Activated CD8-positive, alpha-beta T cell treated with anti-CD3 and anti-CD28 coated beads for 36 hours (primary cell): ENCODE data around the gene GALNT16. TPM values are rescaled to one million over a fixed set of nuclear protein-coding genes. Genes with fewer than 3 reads are reported as not detected.

ENCODE experiments used
- ATAC-seq: fragments of 200-7000 bp; cut with Tn5 transposase; one replicate; pipeline ENCODE4 v1.10.0; 2021; ENCODE audit warnings: mild to moderate bottlenecking, moderate library complexity
- CTCF ChIA-PET: fragments of 350-600 bp; sonication (Branson Sonifier 250); formaldehyde crosslinking; loops from one replicate; lab custom pipeline; 2021; ENCODE audit warnings: antibody characterized with exemption; lab: Charles Lee
- POLR2A ChIA-PET: fragments of 350-600 bp; sonication (Branson Sonifier 250); formaldehyde crosslinking; loops from one replicate; lab custom pipeline; 2021; ENCODE audit warnings: antibody characterized with exemption; lab: Charles Lee
- DNase-seq: peaks from one replicate; pipeline ENCODE4 v3.0.0-alpha.2; 2020
- H3K27ac Mint-ChIP-seq: one replicate; pipeline ENCODE4 v1.8.0; 2021; ENCODE audit warnings: mild to moderate bottlenecking, mixed read lengths
- H3K27me3 Mint-ChIP-seq: one replicate; pipeline ENCODE4 v1.8.0; 2021; ENCODE audit warnings: mixed read lengths
- H3K36me3 Mint-ChIP-seq: one replicate; pipeline ENCODE4 v1.8.0; 2021; ENCODE audit warnings: low read depth, mixed read lengths
- H3K4me1 Mint-ChIP-seq: one replicate; pipeline ENCODE4 v1.8.0; 2021; ENCODE audit warnings: low read depth, mixed read lengths
- H3K4me3 Mint-ChIP-seq: one replicate; pipeline ENCODE4 v1.8.0; 2021; ENCODE audit warnings: mild to moderate bottlenecking, moderate library complexity, mixed read lengths
- H3K9me3 Mint-ChIP-seq: one replicate; pipeline ENCODE4 v1.8.0; 2021; ENCODE audit warnings: mixed read lengths
- intact Hi-C: fragments of 100-400 bp; cut with micrococcal nuclease; formaldehyde crosslinking; loops from one replicate; pipeline ENCODE4 v1.10.0; 2022
- total RNA-seq, 2 experiments: library from RNA; stranded (reverse); gene quantifications; one replicate each; pipeline ENCODE4 v1.2.3, GENCODE V29; 2021
- TF ChIP-seq, protein P1 (sequence below): fragments of 200-600 bp; IDR thresholded peaks from one replicate; pipeline ENCODE4 v1.8.0; 2022; ENCODE audit warnings: antibody characterized with exemption, mild to moderate bottlenecking

GALNT16 gene
- total RNA-seq, 2 experiments from 2014 or later = not detected

DNA sequence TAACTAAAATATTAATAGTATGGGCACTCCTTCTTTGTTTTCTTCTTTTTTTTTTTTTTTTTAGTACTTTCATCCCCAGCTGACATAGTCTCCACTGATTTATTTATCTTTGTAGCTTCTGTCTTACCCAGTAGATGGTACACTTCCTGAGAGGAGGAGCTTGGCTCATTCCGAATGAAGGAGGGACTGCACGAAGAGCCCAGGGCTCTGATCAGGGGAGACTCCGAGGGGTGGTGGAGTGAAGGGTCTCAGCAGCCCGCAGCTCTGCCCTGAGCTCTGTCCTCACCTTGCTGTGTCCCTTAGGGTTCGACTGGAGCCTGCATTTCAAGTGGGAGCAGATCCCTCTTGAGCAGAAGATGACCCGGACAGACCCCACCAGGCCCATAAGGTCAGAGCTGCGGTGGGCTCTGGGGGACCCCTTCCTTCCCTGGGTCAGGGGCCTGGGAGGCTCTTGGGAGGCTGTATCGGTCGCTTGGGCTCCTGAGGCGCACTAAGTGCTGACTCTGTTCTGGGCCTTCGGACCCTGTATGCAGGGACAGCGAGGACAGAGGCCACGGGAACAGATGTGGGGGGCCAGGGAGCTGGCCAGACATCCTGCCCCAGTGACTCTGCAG lies 72.9 kb downstream of the GALNT16 start:
- intact Hi-C loops = no loop called here
- Mint-ChIP-seq H3K4me1 (peaks cover 11% of the 10 kb centered on the region), H3K27ac (no peak overlapping the region), H3K36me3 (no peaks in the 10 kb centered on the region), H3K4me3 (no peak overlapping the region), H3K27me3 (no peaks in the 10 kb centered on the region), H3K9me3 (no peaks in the 10 kb centered on the region)
- TF ChIP-seq, protein P1, sequence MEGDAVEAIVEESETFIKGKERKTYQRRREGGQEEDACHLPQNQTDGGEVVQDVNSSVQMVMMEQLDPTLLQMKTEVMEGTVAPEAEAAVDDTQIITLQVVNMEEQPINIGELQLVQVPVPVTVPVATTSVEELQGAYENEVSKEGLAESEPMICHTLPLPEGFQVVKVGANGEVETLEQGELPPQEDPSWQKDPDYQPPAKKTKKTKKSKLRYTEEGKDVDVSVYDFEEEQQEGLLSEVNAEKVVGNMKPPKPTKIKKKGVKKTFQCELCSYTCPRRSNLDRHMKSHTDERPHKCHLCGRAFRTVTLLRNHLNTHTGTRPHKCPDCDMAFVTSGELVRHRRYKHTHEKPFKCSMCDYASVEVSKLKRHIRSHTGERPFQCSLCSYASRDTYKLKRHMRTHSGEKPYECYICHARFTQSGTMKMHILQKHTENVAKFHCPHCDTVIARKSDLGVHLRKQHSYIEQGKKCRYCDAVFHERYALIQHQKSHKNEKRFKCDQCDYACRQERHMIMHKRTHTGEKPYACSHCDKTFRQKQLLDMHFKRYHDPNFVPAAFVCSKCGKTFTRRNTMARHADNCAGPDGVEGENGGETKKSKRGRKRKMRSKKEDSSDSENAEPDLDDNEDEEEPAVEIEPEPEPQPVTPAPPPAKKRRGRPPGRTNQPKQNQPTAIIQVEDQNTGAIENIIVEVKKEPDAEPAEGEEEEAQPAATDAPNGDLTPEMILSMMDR = no peak
- no peak for DNase-seq
- ChIA-PET CTCF (interaction anchor here (1.3 kb wide), 1 partner anchor 215 kb away, joined by 3 read pairs; no protein-coding TSS in a partner anchor), POLR2A (interaction anchor here (1.0 to 1.4 kb wide), 3 partner anchors 15 to 29 kb away, joined by 3 to 4 read pairs (median 3); no protein-coding TSS in a partner anchor)
- ATAC-seq = no peak

DNA sequence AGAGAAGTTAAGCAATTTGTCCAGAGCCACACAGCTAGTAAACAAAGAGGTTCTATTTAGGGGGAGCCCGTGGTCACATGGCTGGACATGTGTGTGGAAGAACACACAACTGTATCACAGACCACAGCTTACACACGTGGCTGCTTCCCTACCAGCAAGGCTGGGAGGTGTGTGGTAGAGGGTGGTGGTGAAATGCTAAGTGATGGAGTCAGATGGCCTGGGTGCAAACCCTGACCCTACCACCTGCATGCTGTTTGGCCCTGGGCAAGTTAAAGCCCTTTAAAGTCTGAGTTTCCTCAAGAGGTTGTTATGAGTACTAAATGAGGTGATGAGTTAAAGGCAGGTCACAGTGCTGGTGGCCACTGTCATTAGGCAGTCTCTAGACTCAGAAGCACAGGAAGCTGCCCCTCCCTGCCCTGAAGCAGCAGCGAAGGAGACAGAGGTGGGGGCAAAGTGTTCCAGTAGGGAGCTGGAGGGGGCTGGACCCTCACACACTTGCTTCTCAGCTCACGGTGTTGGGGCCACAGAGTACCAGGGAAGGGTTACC lies 73.9 kb downstream of the GALNT16 start:
- no peak overlapping the region for H3K4me3 Mint-ChIP-seq
- ChIA-PET CTCF (interaction anchor here (0.9 kb wide), 1 partner anchor 91 kb away, joined by 5 read pairs; no protein-coding TSS in a partner anchor), POLR2A (interaction anchor here (1.4 kb wide), 1 partner anchor 20 kb away, joined by 3 read pairs; no protein-coding TSS in a partner anchor)
- ATAC-seq (peak; percentile 61), DNase-seq (peak; percentile 24)
- TF ChIP-seq, protein P1 = no peak
- H3K4me1 Mint-ChIP-seq = peaks cover 11% of the 10 kb centered on the region
- no peaks in the 10 kb centered on the region for H3K27me3 Mint-ChIP-seq
- H3K36me3 Mint-ChIP-seq = no peaks in the 10 kb centered on the region
- intact Hi-C loops = no loop called here
- no peaks in the 10 kb centered on the region for H3K9me3 Mint-ChIP-seq
- no peak overlapping the region for H3K27ac Mint-ChIP-seq

DNA sequence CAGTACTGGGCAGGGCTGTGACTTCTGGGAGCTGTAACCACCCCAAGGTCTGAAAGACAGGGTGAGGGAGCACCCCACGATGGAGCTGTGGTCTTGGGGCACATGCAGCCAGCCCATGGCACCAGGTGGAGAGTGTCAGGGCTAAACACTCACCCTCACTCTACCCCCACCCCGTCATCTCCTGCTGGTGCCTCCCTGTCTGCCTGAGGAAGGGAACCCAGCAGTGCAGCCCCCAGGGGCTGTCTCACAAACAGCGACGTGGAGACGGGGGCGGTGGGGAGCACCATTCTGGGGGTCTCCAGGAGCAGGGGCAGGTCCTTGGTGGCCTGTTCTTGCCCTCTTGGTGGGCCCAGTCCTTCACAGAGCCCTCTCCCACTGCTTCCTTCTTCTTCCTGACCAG lies 74.6 kb downstream of the GALNT16 start:
- CTCF ChIA-PET = no interaction called here
- Mint-ChIP-seq H3K36me3 (no peaks in the 10 kb centered on the region), H3K4me3 (no peak overlapping the region), H3K4me1 (peaks cover 11% of the 10 kb centered on the region), H3K27me3 (no peaks in the 10 kb centered on the region), H3K9me3 (no peaks in the 10 kb centered on the region), H3K27ac (no peak overlapping the region)
- intact Hi-C loops = no loop called here
- TF ChIP-seq, protein P1 = no peak
- no peak for ATAC-seq
- no peak for DNase-seq
- POLR2A ChIA-PET = interaction anchor here (1.0 kb wide), 1 partner anchor 17 kb away, joined by 3 read pairs; no protein-coding TSS in a partner anchor

DNA sequence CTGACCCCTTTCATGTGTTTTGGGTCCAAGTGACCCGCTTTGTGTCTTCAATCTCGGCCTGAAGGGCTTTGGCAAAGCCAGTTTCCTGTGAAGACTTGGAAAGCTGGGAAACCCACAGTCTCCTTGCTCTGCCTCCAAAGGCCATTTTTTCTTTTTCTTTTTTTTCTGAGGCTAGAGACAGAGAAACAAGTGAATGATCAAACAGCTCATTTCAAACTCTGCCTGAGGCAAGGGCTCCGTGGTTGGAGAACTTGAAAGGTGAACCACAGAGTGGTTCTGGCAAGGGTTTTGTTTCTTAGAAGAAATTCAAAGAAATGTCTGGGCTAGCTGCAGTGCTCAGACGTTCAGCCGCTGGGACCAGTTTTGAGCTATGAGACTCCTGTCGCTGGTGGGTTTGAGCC lies 75.4 kb downstream of the GALNT16 start:
- no peaks in the 10 kb centered on the region for H3K9me3 Mint-ChIP-seq
- H3K4me1 Mint-ChIP-seq = peaks cover 11% of the 10 kb centered on the region
- peak overlapping the region; percentile 45 for H3K27ac Mint-ChIP-seq
- TF ChIP-seq, protein P1 = no peak
- POLR2A ChIA-PET = interaction anchor here (1.0 kb wide), 1 partner anchor 16 kb away, joined by 3 read pairs; no protein-coding TSS in a partner anchor
- no peak overlapping the region for H3K4me3 Mint-ChIP-seq
- H3K36me3 Mint-ChIP-seq = no peaks in the 10 kb centered on the region
- DNase-seq (peak; percentile 53), ATAC-seq (peak; percentile 66)
- CTCF ChIA-PET = no interaction called here
- intact Hi-C loops = no loop called here
- H3K27me3 Mint-ChIP-seq = no peaks in the 10 kb centered on the region

DNA sequence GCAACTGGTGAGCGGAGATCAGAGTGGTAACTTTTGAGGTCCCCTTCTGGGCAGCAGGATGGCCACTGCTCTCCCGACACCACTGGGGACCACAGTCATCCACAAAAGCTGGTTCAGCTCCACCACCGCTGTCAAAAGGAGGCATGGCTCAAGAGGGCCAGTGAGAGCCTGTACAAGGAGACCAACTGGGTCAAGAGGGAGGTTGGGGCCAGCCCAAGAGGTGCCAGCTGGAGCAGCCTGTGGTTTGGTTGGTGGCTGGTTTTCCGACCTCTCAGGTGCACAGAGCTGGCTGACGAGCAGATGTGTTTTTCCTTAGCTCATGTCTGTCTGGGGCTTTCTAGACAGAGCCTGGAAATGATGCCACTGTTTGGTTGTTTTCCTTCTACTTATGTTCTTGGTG lies 78.0 kb downstream of the GALNT16 start:
- Mint-ChIP-seq H3K9me3 (no peaks in the 10 kb centered on the region), H3K27me3 (peaks cover 2% of the 10 kb centered on the region), H3K4me3 (no peak overlapping the region), H3K27ac (no peak overlapping the region), H3K4me1 (peaks cover 11% of the 10 kb centered on the region), H3K36me3 (no peaks in the 10 kb centered on the region)
- ATAC-seq = no peak
- intact Hi-C loops = no loop called here
- TF ChIP-seq, protein P1 = no peak
- POLR2A ChIA-PET = no interaction called here
- CTCF ChIA-PET = no interaction called here
- no peak for DNase-seq
